DMS 273 (cell line): ENCODE results near the gene SPRY2.

ENCODE experiments used
- DNase-seq: peaks from one replicate; lab custom pipeline; 2025; ENCODE audit not compliant: unreplicated experiment; lab: John Stamatoyannopoulos, UW

Gene SPRY2

GRCh38 chr13:80341101-80341755 is at the start of gene SPRY2:
TSS of gene SPRY2 (minus strand) at chr13:80341126. CDS start at chr13:80337705, 3,421 bp downstream.
- DNase-seq = peak; percentile 95

GRCh38 chr13:80390338-80390737 is 49.4 kb upstream of the SPRY2 start:
- DNase-seq = no peak

DNA sequence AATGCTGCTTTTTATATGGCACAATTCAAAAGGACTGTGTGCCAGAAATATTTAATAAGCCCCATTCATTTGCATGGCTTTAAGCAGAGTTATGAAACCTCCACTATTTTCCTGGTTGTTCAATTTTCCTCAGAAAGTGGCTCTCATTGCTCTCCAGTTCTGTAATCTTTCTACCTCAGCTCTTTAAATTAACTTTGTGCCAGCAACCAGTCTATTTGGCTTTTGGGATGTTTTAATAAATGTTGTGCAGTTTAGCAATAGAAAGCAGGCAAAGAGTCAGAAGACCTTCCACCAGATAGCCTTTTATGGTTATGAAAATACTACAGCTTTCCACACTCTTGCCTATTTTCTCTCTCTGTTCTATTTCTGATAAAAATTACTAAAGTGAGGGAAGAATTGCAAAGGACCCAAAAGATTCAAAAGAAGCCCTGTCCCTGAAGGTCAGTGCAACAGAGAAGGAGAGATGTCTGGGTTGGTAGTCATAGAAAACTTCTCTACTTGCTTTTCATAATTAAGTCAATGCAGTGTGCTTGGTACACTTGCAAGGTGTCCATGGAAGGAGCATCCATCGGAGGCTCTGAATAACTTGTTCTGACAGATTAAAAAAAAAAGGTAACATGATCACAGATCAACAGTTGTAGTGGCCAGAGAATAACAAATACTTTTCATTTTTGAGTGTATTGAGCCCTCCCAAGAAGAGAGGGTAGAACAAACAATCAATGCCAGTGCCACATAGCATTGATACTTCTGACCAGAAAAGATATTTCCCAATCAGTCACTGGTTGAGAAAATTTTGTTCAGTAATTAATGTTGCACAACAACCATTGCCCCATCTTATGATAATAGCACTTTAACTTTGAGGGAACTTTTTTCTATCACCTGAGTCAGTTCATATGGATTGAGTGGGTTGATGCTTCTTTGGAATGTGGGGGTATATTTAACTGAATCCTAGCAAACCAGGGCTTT is 48.4 kb upstream of the SPRY2 start:
- DNase-seq = no peak

DNA sequence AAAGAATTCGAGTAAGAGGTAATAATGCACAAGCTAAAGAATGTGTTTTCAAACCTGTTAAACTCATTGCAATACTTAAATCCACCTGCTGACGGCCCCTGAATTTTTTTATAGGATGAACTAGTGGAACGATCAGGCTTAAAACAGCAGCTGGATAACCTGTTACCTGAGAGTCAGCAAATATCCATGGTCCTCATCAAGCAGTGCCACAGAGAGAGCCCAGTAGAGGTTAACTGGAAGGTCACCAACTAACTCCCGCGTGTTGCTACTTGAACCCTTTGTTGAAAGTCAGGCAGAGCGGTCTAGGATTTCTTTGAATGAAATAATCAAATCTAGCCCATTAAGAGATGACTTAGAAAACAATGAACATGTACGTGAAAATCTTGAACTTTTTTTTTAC is 47.6 kb upstream of the SPRY2 start:
- no peak for DNase-seq

DNA sequence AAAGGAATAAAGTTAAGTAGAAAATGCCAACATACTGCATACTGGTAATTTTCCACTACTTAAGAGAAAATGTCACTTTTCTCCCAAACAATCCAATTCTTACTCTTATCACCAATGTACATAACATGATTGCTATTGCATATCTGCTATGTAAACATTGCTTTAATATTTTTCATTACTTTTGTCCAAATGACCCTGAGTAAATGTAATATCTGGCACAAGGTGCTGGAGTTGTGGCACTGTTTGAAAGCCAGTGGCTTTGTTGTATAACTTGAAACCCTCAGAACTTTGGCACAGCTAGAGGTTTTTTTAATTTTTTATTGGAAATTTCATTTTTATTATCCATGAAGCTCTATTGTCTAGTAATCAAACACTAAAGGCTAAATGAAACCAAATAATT is 45.7 kb upstream of the SPRY2 start:
- DNase-seq = no peak

DNA sequence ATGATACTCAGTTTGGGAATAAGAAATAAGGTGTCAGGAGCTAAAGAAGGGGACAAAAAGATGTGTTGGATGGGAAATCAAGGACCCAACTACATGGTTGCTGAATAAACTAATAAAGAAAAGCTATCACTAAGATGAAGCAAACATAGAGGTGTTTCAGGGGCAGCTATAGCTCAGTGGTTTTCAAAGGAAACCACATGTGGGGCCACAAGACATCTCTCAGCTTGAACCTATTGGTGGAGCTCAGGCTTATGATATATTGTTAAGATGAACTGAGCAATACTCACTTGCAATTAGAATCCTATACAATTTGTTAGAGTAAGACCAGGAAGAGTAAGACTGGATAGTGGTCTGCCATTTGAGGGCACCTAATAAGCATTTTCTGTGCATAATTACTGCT is 45.1 kb upstream of the SPRY2 start:
- DNase-seq = no peak

GRCh38 chr13:80382576-80382975 is 41.6 kb upstream of the SPRY2 start:
- no peak for DNase-seq

DNA sequence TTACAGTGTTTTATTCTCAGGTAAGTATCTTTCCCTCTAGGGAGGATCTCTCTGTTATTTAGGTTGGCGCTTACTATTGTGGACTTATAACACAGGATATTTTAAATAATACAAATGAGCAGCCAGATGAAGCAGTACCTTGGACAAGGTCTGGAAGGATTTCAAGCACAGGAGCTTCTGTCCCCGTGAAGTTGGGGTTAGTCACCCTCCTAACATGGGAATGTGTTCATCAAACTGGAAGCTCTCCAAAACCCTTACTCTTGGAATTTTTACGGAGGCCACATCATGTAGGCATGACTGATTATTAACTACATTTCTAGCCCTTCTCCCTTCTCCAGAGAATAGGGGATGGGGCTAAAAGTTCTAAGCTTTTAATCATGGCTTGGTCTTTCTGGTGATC is 38.3 kb upstream of the SPRY2 start:
- DNase-seq = no peak

- DNase-seq = no peak
Measured at GRCh38 chr13:80376554-80376953, 35.6 kb upstream of the SPRY2 start.

DNA sequence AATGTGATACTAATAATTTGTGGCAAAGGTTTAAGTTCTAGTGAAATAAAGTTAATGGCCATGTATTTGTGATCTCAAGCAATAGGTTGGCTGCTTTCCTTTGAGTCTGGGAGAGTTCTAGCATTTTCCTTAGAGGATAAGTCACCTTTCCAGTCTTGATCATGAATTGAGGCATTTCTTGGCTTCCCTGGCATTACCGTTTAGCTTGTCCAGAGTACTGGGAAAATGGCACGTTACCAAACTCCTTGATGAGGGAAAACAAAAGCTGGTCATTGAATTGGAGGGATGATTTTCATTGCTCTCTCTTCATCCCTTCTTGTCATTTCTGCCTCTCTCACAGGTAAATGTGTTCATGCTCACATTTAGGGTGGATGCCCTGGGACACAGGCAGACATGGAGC is 34.0 kb upstream of the SPRY2 start:
- no peak for DNase-seq

DNA sequence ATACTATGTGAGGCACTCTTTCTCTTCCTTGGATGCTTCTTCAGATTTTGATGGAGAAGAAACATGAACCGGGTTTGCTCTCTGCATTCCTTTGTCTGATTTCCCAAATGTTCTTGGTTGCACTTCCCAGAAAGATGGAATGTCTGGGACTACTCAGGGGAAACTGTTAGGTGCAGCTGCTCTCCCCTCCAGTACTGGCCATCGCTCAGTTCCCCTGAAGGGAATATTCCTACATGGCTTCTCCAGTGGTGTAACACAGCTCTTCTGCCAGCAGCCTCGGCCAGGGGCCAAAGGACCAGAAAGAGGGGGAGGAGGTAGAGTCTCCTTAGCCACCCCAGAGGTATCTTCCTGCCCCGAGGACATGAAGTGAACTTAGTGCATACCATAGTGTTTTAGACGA is 33.5 kb upstream of the SPRY2 start:
- DNase-seq = no peak

DNA sequence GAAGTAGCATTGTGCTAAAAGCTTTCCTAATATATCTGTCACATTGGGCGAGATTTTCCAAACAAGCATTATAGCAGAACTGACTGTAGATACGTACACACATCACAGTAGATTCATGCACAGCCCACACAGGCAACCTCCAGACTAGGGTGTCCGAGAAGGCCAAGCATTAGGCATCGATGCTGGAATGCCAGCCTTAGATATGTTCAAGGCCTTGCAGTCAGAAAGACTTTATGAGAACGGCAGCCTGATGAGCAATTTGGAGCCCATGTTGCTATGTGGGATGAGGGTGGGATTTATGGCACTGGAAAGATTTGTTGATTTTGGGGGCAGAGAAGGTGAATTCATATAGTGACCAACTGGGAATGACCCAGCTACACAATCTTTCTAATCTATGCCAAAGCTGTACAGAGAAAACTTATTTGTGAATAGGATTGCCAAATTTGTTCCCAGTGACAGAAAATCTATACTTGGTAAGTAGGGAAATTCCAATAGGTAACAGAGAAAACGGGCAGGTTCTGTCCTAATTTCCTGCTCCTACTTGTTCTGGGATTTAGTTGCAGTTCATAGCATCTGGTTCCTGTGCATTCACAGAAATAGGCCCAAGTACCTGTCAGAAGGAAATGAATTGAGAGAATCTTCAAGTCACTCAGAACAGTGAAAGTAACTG is 31.0 kb upstream of the SPRY2 start:
- DNase-seq = no peak

DNA sequence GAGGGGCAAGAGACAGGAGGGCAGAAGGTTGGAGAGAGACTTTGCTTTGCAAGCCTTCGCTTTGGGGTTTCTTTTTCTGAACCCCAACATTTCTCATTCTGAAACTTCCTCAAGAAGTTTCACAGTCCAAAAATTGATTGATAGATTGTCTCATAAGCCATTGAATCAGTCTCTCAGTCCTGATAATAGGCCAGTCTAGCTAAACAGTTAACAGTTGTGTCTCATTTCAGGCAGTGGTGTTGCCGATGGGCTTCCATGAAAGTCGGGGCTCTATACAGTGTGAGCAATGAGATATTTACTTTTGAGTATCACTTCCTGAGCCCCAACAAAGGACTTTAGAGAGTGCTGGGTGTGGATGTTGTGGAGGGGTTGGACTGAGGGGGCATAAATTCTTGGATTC is 26.5 kb upstream of the SPRY2 start:
- DNase-seq = no peak

- peak; percentile 36 for DNase-seq
Measured at GRCh38 chr13:80363890-80364503, 23.1 kb upstream of the SPRY2 start.

GRCh38 chr13:80362481-80362880 is 21.6 kb upstream of the SPRY2 start:
- no peak for DNase-seq

GRCh38 chr13:80361883-80362327 is 21.0 kb upstream of the SPRY2 start:
- DNase-seq = peak; percentile 6

- no peak for DNase-seq
Measured at GRCh38 chr13:80361298-80361697, 20.4 kb upstream of the SPRY2 start.

DNA sequence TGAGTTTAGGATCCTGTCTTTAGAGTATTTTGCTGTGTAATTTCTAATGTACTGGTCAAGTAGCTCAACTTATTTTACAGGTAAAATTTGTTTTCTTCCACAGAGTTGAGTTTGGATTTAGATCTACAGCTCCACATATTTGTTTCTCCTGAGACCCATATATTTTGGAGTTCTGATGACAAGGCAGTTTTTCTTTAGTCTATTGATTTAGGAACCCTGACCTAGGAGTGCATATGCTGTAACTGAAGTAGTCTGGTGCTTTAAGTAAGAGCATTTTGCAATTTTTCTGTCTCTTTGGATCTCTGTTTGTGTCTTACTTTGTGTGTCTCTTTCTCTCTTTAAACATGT is 19.5 kb upstream of the SPRY2 start:
- no peak for DNase-seq

- no peak for DNase-seq
Measured at GRCh38 chr13:80359778-80360452, 19.0 kb upstream of the SPRY2 start.

- no peak for DNase-seq
Measured at GRCh38 chr13:80359414-80359777, 18.5 kb upstream of the SPRY2 start.
